ENCODE data around the gene MAML3. TPM values are rescaled to one million over a fixed set of nuclear protein-coding genes. Genes with fewer than 3 reads are reported as not detected.
"Not testable (repeated sequence)": the region's sequence is repeated elsewhere in the genome, so short reads cannot be mapped to it uniquely, and the experiment has no call there.

The MAML3 gene
- total RNA-seq, 1 donor: 4.4 TPM

DNA sequence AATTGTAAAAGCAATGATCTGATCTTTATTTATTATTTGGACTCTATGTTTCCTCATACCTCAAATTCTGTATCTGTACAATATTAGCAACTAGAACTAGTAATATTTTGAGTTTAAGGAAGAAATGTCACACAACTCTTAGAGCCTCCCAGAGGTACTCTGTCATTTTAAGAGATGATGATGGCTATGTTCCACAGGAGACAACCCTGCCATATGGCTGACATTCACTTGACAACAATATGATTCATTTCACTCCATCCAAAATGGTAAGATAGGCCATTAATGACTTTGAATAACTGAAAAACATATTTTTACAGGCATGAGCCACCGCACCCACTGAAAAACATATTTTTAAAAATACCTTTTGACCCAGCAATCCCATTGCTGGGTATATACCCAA, 190.3 kb downstream of the MAML3 start:
- H3K27me3 ChIP-seq (ENCODE audit: insufficient read depth, low read length): peaks cover 5% of the 10 kb centered on the region
- H3K4me1 ChIP-seq (ENCODE audit: insufficient read depth, low read length): peaks cover 14% of the 10 kb centered on the region
- no peak overlapping the region for H3K4me3 ChIP-seq (ENCODE audit: low read length)
- H3K9me3 ChIP-seq (ENCODE audit: low read depth, low read length): no peaks in the 10 kb centered on the region

DNA sequence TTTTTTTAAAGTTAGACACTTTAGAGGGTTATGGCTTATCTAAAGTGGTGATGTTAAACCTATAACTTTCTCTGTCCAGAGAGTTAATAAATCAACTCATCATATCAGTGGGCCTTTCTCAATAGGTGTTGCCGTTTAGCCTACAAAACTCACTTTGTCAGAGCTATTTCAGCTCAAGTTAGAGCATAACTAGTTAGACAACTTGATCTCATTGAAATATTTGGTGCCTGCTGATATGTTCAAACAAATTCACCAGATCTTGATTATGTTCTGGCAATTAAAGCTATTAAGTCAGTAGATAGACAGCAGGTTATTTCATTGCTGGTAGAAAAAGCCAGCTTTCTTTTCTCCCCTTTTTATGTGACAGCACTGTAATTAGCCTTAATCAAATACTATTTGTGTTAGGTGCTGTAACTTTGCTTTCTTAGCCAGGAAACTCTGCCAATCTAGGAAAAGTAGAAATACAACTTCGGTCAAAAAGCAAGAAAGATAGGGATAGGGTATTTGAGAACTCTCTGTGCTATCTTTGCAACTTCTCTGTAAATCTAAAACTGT, 191.8 kb downstream of the MAML3 start:
- H3K4me3 ChIP-seq (ENCODE audit: low read length): no peak overlapping the region

DNA sequence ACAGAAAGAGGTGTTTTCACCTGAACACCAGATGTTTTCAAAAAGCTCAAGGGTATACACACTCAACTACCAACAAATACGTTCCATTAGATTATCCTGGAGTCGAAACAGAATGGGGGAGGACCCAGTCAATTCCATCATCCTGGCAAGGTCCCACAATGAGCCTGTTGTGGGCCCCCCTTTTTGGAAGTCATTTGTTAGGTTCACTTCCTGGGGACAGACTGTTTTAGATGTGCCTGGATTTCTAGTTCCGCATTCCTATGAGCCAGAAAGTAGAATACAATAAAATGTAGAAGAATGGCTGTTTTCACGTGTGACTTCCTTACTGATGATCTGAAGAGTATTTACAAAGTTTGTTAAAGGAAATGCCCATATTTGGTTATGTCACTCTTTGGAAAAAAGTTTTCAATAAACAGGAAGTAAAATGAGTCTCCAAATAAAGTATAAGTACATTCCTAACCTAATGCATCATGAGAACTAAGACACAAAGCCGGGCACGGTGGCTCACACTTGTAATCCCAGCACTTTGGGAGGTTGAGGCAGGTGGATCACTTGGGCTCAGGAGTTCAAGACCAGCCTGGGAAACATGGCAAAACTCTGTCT, 192.5 kb downstream of the MAML3 start:
- Histone ChIP-seq H3K9me3 (ENCODE audit: low read depth, low read length) (no peaks in the 10 kb centered on the region), H3K4me1 (ENCODE audit: insufficient read depth, low read length) (no peaks in the 10 kb centered on the region), H3K27me3 (ENCODE audit: insufficient read depth, low read length) (peaks cover 5% of the 10 kb centered on the region), H3K4me3 (ENCODE audit: low read length) (no peak overlapping the region)

More for the DNA sequence above, 191.8 kb downstream of the MAML3 start:
- Histone ChIP-seq H3K9me3 (ENCODE audit: low read depth, low read length) (no peaks in the 10 kb centered on the region), H3K4me1 (ENCODE audit: insufficient read depth, low read length) (peaks cover 3% of the 10 kb centered on the region), H3K27me3 (ENCODE audit: insufficient read depth, low read length) (peaks cover 5% of the 10 kb centered on the region)

DNA sequence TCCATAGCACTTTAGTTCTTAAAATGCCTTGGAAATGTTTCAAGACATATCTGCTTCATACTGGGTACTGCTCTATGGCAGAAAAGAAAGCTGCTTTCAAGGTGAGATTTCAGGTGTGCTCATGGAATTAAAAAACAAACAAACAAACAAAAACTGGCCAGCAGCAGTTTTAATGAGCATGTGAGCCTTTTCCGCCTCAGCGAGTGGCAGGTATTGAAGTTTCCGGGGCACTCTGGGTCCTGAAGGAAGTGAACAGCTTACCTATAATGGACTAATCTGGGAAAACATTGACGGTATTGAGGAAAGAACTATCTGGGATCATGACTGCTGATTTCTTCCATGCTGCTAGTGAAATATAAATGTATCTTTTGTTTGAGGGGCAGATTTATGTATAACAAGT, 194.6 kb downstream of the MAML3 start:
- no peak overlapping the region for H3K4me3 ChIP-seq (ENCODE audit: low read length)
- H3K4me1 ChIP-seq (ENCODE audit: insufficient read depth, low read length): no peaks in the 10 kb centered on the region
- H3K27me3 ChIP-seq (ENCODE audit: insufficient read depth, low read length): peaks cover 5% of the 10 kb centered on the region
- H3K9me3 ChIP-seq (ENCODE audit: low read depth, low read length): no peaks in the 10 kb centered on the region

DNA sequence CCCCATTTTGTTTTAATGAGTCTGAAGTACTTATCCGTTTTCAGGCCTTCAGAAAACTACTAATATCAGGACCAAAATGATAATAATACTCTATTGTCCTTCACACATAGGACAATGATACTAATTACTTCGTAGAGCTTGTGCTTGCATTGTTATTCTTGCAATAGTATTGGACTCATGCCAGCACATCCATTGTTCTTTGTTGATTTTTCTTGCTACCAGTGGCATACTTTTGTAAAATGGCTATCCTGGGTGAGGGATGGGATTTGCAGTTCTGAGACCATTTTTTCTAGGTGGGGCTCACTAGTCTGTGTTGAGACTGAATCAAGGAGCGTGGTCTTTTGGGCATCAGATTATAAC, 195.3 kb downstream of the MAML3 start:
- Histone ChIP-seq H3K4me1 (ENCODE audit: insufficient read depth, low read length) (no peaks in the 10 kb centered on the region), H3K27me3 (ENCODE audit: insufficient read depth, low read length) (peaks cover 5% of the 10 kb centered on the region), H3K4me3 (ENCODE audit: low read length) (no peak overlapping the region), H3K9me3 (ENCODE audit: low read depth, low read length) (no peaks in the 10 kb centered on the region)

DNA sequence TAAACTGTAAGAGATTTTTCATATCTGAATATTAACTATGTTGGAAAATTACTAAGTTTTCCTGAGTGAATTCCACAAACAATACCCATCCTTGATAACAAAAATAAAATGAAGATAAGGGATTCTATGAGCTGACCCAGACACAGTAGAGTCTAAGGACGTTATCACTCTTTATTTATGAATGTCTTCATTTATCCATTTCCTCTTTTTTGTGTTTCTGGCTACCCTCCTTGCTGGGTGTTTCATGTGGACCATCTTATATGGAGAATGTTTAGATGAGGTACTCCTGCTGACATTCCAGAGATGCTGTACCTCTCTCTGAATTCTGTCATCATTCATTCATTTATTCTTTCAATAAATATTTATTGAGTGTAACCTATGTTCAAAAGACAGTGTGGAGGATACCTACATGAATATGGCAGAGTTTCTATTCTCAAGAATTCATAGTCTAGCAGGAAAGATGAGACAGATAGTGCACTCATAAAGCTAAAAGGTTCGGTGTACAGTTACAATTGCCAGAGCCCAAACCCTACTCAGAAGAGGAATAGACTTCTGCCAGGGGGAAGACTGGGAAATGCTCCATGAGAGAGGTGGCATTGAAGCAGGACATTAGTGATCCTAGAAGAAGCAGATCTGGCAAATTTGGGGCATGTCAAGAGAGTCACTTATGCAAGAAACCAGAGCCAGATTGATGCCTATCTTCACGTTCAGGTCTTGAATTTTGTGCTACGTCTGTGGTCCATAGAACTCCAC, 195.8 kb downstream of the MAML3 start:
- Histone ChIP-seq H3K27me3 (ENCODE audit: insufficient read depth, low read length) (peaks cover 5% of the 10 kb centered on the region), H3K4me3 (ENCODE audit: low read length) (no peak overlapping the region), H3K9me3 (ENCODE audit: low read depth, low read length) (no peaks in the 10 kb centered on the region), H3K4me1 (ENCODE audit: insufficient read depth, low read length) (peaks cover 3% of the 10 kb centered on the region)

DNA sequence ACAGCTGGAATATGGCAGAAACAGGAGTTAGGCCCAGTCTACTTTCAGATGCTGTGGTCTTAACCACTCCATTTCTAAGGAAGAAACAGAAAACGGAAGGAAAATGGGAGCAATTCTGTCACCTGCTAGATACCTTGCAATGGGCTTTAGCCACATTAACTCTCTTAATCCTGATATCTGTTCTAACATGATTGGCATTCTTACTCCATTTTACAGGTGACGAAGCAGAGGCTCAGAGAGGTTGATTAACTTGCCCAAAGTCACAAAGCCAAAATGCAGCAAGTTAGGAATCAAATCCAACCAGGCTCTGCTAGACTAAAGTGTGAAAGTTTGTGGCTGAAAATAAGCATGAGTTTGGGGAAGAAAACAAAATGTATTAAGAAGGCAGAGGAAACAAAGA, 196.9 kb downstream of the MAML3 start:
- Histone ChIP-seq H3K27me3 (ENCODE audit: insufficient read depth, low read length) (peaks cover 5% of the 10 kb centered on the region), H3K4me3 (ENCODE audit: low read length) (no peak overlapping the region), H3K4me1 (ENCODE audit: insufficient read depth, low read length) (peaks cover 3% of the 10 kb centered on the region), H3K9me3 (ENCODE audit: low read depth, low read length) (no peaks in the 10 kb centered on the region)

DNA sequence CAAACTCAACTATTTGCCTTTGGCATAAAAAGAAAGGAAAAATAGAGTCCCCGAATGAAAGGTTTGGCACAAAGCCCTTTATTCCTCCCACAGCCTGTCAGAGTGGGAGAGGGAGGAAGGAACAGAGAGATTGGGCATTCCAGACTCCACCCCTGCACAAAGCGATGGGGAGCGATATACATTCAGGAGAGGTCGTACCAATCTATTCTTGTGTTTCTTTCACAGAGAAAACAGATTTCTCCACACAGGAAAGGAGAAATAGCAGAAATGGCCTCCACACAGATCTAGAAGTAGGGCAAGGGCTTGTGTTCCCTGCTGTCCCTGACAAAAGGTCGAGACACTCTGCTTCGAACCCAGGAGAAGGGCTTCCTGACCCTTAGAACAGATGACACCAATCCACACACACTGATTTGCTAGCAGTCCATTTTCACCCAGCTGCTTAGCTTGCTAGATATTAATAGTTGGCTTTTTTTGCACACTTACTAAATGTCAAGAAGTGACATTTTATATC, 197.4 kb downstream of the MAML3 start:
- Histone ChIP-seq H3K4me1 (ENCODE audit: insufficient read depth, low read length) (peaks cover 3% of the 10 kb centered on the region), H3K27me3 (ENCODE audit: insufficient read depth, low read length) (peaks cover 5% of the 10 kb centered on the region)

DNA sequence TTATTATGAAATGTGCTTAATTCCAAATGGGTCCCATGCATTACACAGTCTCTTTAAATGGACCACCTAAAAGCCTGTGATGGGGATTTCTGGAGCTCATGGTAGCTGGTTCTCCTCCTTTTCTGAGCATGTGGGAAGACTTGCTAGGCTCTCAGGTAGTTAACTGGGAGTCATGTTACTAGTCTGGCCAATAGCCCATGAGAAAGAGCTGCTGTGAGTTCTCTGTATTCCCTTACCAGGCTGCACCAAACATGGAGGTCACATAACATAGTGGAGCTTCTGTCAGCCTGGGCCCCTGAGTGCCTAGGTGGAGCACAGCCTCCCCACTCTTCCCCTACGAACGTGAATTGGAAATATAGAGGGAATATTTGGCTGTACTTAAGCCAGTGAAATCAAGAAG, 198.4 kb downstream of the MAML3 start:
- Histone ChIP-seq H3K27me3 (ENCODE audit: insufficient read depth, low read length) (peaks cover 3% of the 10 kb centered on the region), H3K4me1 (ENCODE audit: insufficient read depth, low read length) (peaks cover 13% of the 10 kb centered on the region), H3K9me3 (ENCODE audit: low read depth, low read length) (no peaks in the 10 kb centered on the region), H3K4me3 (ENCODE audit: low read length) (no peak overlapping the region)

More for the DNA sequence above, 197.4 kb downstream of the MAML3 start:
- H3K4me3 ChIP-seq (ENCODE audit: low read length): no peak overlapping the region
- H3K9me3 ChIP-seq (ENCODE audit: low read depth, low read length): no peaks in the 10 kb centered on the region

DNA sequence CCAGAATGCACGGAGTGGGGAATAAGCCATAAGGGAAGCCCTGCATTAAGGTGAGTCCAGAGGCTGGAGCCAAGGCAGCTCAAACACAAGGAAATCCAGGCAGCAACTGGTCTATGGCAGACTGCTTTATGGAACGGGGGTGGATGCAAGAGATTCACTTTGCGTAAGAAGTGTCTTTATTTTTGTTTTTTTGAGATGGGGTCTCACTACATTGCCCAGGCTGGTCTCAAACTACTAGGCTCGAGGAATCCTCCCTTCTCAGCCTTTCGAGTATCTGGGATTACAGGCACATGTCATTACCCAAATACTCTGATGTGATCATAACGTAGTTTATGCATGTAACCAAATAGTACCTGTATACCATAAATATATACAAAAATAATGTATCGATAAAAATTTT, 199.5 kb downstream of the MAML3 start:
- peaks cover 17% of the 10 kb centered on the region for H3K4me1 ChIP-seq (ENCODE audit: insufficient read depth, low read length)
- H3K27me3 ChIP-seq (ENCODE audit: insufficient read depth, low read length): no peaks in the 10 kb centered on the region
- no peak overlapping the region for H3K4me3 ChIP-seq (ENCODE audit: low read length)
- H3K9me3 ChIP-seq (ENCODE audit: low read depth, low read length): no peaks in the 10 kb centered on the region

DNA sequence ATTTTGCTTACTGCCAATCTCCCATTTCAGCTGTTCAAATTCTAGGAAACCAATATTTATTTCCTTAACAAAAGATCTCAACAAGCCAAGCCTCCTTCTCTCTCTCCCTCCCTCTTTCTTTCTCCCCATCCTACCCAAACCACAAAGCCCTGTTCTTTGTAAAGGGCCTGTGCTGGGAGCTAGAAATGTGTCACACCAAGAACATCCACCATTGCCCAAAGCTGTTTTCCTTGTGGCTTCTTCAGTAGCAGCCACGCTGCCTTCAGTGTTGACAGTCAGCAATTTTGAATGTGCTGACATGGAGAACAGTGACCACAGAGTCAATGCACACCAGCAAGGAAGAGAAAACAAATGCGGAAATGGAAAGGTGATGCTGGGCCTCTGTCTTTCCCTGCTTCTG, 203.0 kb downstream of the MAML3 start:
- no peak overlapping the region for H3K4me3 ChIP-seq (ENCODE audit: low read length)
- peaks cover 30% of the 10 kb centered on the region for H3K4me1 ChIP-seq (ENCODE audit: insufficient read depth, low read length)
- no peaks in the 10 kb centered on the region for H3K27me3 ChIP-seq (ENCODE audit: insufficient read depth, low read length)
- no peaks in the 10 kb centered on the region for H3K9me3 ChIP-seq (ENCODE audit: low read depth, low read length)

DNA sequence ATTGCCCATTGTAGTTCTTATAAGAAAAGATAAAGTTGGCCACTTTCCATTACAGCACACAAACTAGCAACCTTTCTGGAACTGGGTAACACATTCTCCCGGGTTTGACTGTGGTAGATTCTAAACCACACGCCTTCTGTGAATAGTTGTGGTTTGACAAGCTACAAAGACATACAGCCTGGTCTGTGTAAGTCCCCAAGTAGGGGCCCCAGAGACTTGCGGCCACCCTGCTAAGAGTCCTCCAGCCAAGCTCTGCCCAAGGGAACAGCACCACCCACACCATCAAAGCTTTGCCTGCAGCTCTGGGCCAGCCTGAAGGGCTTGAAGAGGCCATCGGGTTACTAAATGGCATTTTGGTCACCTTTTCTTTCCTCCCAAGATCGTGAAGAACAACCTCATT, 203.4 kb downstream of the MAML3 start:
- H3K4me3 ChIP-seq (ENCODE audit: low read length): no peak overlapping the region
- no peaks in the 10 kb centered on the region for H3K9me3 ChIP-seq (ENCODE audit: low read depth, low read length)
- H3K4me1 ChIP-seq (ENCODE audit: insufficient read depth, low read length): peaks cover 30% of the 10 kb centered on the region
- no peaks in the 10 kb centered on the region for H3K27me3 ChIP-seq (ENCODE audit: insufficient read depth, low read length)

DNA sequence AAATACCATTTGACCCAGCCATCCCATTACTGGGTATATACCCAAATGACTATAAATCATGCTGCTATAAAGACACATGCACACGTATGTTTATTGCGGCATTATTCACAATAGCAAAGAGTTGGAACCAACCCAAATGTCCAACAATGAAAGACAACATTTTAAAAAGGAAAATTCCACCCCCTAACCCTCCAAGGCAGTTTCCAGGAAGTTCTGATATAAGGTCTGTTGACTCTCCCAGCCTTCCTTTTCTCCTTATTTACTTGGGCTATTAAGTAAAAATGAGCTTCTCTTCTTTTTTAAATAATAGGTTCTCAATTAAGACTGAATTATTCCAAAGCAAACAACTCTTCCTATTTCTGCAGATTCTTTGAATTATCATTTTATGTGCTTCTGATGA, 209.1 kb downstream of the MAML3 start:
- peaks cover 16% of the 10 kb centered on the region for H3K4me1 ChIP-seq (ENCODE audit: insufficient read depth, low read length)
- H3K27me3 ChIP-seq (ENCODE audit: insufficient read depth, low read length); H3K4me3 ChIP-seq (ENCODE audit: low read length); H3K9me3 ChIP-seq (ENCODE audit: low read depth, low read length): not testable (repeated sequence)

DNA sequence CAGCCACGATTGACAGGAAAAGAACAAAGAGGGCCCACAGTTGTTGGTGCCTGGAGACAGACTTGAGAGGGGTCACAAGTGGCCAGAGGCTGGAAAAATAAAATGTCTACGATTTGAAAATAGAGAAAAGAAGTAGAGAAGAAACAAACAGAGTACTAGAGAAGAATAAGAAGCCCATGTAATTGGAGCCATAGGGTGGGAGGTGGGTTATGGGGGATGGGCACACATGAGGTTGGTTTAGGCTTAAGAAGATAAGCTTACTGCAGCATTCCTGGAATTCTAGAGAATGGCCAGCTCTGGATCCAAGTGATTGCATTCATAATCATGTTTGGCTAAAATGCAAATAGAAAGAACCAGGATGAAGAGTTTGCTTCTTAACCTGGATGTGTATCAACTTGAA, 210.7 kb downstream of the MAML3 start:
- H3K4me3 ChIP-seq (ENCODE audit: low read length): no peak overlapping the region
- H3K9me3 ChIP-seq (ENCODE audit: low read depth, low read length): no peaks in the 10 kb centered on the region
- peaks cover 14% of the 10 kb centered on the region for H3K4me1 ChIP-seq (ENCODE audit: insufficient read depth, low read length)
- no peaks in the 10 kb centered on the region for H3K27me3 ChIP-seq (ENCODE audit: insufficient read depth, low read length)

DNA sequence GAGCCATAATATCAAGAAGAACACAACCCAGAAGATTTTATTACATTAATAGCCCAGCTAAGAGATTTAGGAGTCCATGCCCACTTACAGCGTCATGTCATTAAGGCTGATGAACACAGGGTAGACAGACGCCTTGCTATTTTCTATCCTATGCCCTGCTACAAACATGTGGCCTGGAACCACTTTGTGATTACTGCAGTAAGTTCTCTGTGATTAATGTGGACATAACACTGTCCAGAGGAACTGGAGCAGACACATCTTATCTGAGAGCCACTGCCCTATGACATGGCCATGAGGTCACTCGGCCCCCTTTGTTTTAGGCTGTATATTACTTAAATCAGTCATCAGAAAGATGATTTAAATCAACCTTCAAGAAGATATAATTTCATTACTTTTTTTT, 211.7 kb downstream of the MAML3 start:
- H3K4me3 ChIP-seq (ENCODE audit: low read length): no peak overlapping the region
- H3K9me3 ChIP-seq (ENCODE audit: low read depth, low read length): no peaks in the 10 kb centered on the region
- H3K4me1 ChIP-seq (ENCODE audit: insufficient read depth, low read length): peaks cover 6% of the 10 kb centered on the region
- no peaks in the 10 kb centered on the region for H3K27me3 ChIP-seq (ENCODE audit: insufficient read depth, low read length)

DNA sequence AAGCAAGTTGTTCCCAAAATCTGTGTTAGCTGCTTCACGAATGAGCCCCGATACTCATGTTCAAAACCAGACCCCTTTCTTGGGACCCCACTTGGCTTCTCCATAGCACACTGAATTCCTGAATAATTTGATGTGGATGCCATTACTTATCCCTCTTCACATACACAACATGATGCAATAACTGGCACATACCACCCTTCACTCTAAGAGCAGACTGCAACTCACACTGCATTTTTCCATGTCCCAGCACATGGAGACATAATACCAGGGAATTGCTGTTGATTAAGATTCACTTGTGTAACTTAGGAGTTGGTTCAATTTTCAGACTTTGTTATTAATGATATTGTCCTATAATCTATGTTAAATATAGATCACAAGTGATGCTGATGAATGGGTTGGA, 213.4 kb downstream of the MAML3 start:
- Histone ChIP-seq H3K27me3 (ENCODE audit: insufficient read depth, low read length) (no peaks in the 10 kb centered on the region), H3K4me3 (ENCODE audit: low read length) (no peak overlapping the region), H3K4me1 (ENCODE audit: insufficient read depth, low read length) (peaks cover 3% of the 10 kb centered on the region), H3K9me3 (ENCODE audit: low read depth, low read length) (no peaks in the 10 kb centered on the region)

All from mononuclear cell (primary cell).